HepG2 (cell line): ENCODE measurements around the gene IL1RAPL2. TPM values are rescaled to one million over a fixed set of nuclear protein-coding genes. Genes with fewer than 3 reads are reported as not detected.
A peak's percentile ranks its signal among the peaks of the same experiment; 100 is the strongest.

Experiments
- ATAC-seq: fragments of 200-7000 bp; cut with Tn5 transposase; 3 replicates; pipeline ENCODE4 v1.9.1; 2020; ENCODE audit warnings: mild to moderate bottlenecking, moderate library complexity
- BruUV-seq: library from RNA; stranded (reverse); fragments of 400-500 nt; replicated peaks from 2 replicates; lab custom pipeline; 2021; lab: Mats Ljungman, UMichigan
- CTCF ChIA-PET: fragments of 300-600 bp; formaldehyde crosslinking; extraction: SDS; loops from one replicate; lab custom pipeline; 2021; ENCODE audit warnings: low total read pairs, inconsistent platforms, low intra/inter-chr PET ratio; lab: Yijun Ruan, JAX
- POLR2A ChIA-PET: fragments of 350-600 bp; sonication (Branson Sonifier 250); formaldehyde crosslinking; loops from one replicate; lab custom pipeline; 2020; ENCODE audit warnings: antibody characterized with exemption, inconsistent platforms; lab: Yijun Ruan, JAX
- DNase-seq: peaks from one replicate; pipeline ENCODE4 v3.0.0-alpha.2; 2015; ENCODE audit warnings: low spot score
- FAIRE-seq: peaks from 3 replicates; lab custom pipeline; 2011; peaks lifted over from hg19 to GRCh38; lab: Jason Lieb, UNC
- H2AFZ ChIP-seq: one replicate; pipeline ENCODE4 v1.6.1; 2011; ENCODE audit warnings: low read length, inconsistent platforms
- H3K27ac ChIP-seq: fragments of 300-600 bp; 3 replicates; pipeline ENCODE4 v1.8.0; 2011; ENCODE audit warnings: mixed run types, mild to moderate bottlenecking, mixed read lengths, low read length, inconsistent platforms; ENCODE audit not compliant: insufficient read depth; ENCODE audit errors: extremely low read length
- H3K27me3 ChIP-seq, 2 experiments: fragments of 200-600 bp in 1 of 2; 2 replicates in 1 of 2; 3 replicates in 1 of 2; pipeline versions ENCODE4 v1.6.0 to v1.8.0; 2011; ENCODE audit warnings: low read length in 2 of 2, mild to moderate bottlenecking in 2 of 2, moderate library complexity in 2 of 2, inconsistent platforms in 1 of 2; ENCODE audit not compliant: insufficient read depth in 2 of 2, control insufficient read depth in 1 of 2
- H3K36me3 ChIP-seq, 2 experiments: fragments of 200-600 bp in 1 of 2; replicated peaks in 1 of 2; 2 replicates in 1 of 2; 3 replicates in 1 of 2; pipeline versions ENCODE4 v1.5.1 to v1.8.0; 2011; ENCODE audit warnings: low read length in 2 of 2, inconsistent platforms in 1 of 2; ENCODE audit not compliant: insufficient read depth in 2 of 2, control insufficient read depth in 1 of 2
- H3K4me1 ChIP-seq: 2 replicates; pipeline ENCODE4 v1.5.1; 2012; ENCODE audit warnings: low read length, inconsistent platforms; ENCODE audit not compliant: insufficient read depth
- H3K4me2 ChIP-seq: 2 replicates; pipeline ENCODE4 v1.6.0; 2011; ENCODE audit warnings: low read depth, low read length, inconsistent platforms
- H3K4me3 ChIP-seq, 3 experiments: fragments of 200-600 bp in 1 of 3; sonication (generic), shearing (Covaris generic) in 1 of 3; replicated peaks in 1 of 3; 2 replicates each; pipeline ENCODE4 v1.5.1; 2011 to 2016; ENCODE audit warnings: low read length in 3 of 3, inconsistent platforms in 2 of 3, low read depth in 2 of 3, mild to moderate bottlenecking in 2 of 3, control low read depth in 1 of 3, mixed read lengths in 1 of 3; ENCODE audit not compliant: insufficient read depth in 1 of 3
- H3K79me2 ChIP-seq: one replicate; pipeline ENCODE4 v1.6.1; 2011; ENCODE audit warnings: low read length, inconsistent platforms; ENCODE audit not compliant: insufficient read depth
- H3K9ac ChIP-seq: 2 replicates; pipeline ENCODE4 v1.6.0; 2011; ENCODE audit warnings: mild to moderate bottlenecking, low read depth, low read length, inconsistent platforms; ENCODE audit not compliant: insufficient read depth
- H3K9me3 ChIP-seq: 2 replicates; pipeline ENCODE4 v1.5.1; 2012; ENCODE audit warnings: mild to moderate bottlenecking, low read length
- H4K20me1 ChIP-seq: 2 replicates; pipeline ENCODE4 v1.6.0; 2011; ENCODE audit warnings: inconsistent platforms, mild to moderate bottlenecking, low read length, moderate library complexity; ENCODE audit not compliant: insufficient read depth
- ATF5 ChIP-seq: sonication (generic); formaldehyde crosslinking; IDR thresholded peaks from 2 replicates; pipeline ENCODE4 v1.4.0; 2020; ENCODE audit warnings: mild to moderate bottlenecking, low read depth, missing genetic modification reagents
- STAG1 ChIP-seq: sonication (generic); formaldehyde crosslinking; IDR thresholded peaks from 2 replicates; pipeline ENCODE4 v1.4.0; 2020; ENCODE audit warnings: missing genetic modification reagents
- TCF12 ChIP-seq, 2 experiments: fragments of 450-650 bp in 1 of 2; sonication (generic) in 1 of 2; formaldehyde crosslinking in 1 of 2; IDR thresholded peaks; 2 replicates each; pipeline versions ENCODE4 v1.6.1 to v1.8.0; 2017 to 2022; ENCODE audit warnings: antibody characterized with exemption in 1 of 2, mild to moderate bottlenecking in 1 of 2, missing genetic modification reagents in 1 of 2, moderate library complexity in 1 of 2
- WGBS: methylation state at CpG from one replicate; pipeline ENCODE4 v1.1.6; 2017; ENCODE audit warnings: low lambda C conversion rate; 5-methylcytosine and 5-hydroxymethylcytosine counted together
- in situ Hi-C: cut with HindIII; loops from 2 replicates; pipeline ENCODE4 v1.10.0; 2017; ENCODE audit warnings: low pct_unique_long_range_greater_than_20kb; ENCODE audit not compliant: extremely low pct_ligation_motif_present
- intact Hi-C: fragments of 100-400 bp; cut with micrococcal nuclease; formaldehyde crosslinking; loops from one replicate; pipeline ENCODE4 v1.10.0; 2022; ENCODE audit not compliant: unreplicated experiment
- polyA plus RNA-seq, 8 experiments: library from polyadenylated mRNA; depleted of rRNA in 3 of 8; stranded (reverse) in 7 of 8; unstranded in 1 of 8; fragments of >200 nt; fragmentation: Illumina TruSeq in 4 of 8; extraction: Trizol in 4 of 8; gene quantifications; 2 replicates each; pipeline versions ENCODE4 v1.2.1 to v1.2.3, GENCODE V29; 2011 to 2016; ENCODE audit warnings: low read depth in 4 of 8, missing spikeins in 1 of 8, mixed read lengths in 1 of 8; ENCODE audit not compliant: insufficient read depth in 1 of 8
- total RNA-seq, 5 experiments: library from RNA; depleted of rRNA; stranded (reverse); fragments of >200 nt; fragmentation: Illumina TruSeq; extraction: Trizol; gene quantifications; 2 replicates each; pipeline ENCODE4 v1.2.3, GENCODE V29; 2016; ENCODE audit warnings: low read depth in 1 of 5

Gene IL1RAPL2
- total and polyA plus RNA-seq, 2 of the 13 experiments (the other 11 are each of a cell fraction or from before 2014, with no cell fraction given): not detected

GRCh38 chrX:105701310-105702052 is 1135.5 kb downstream of the IL1RAPL2 start:
- H3K9me3 ChIP-seq: no peaks in the 10 kb centered on the region
- no peaks in the 10 kb centered on the region for H3K79me2 ChIP-seq
- DNase-seq: no peak
- H4K20me1 ChIP-seq: no peaks in the 10 kb centered on the region
- intact Hi-C loops (no loop called here), in situ Hi-C loops (no loop called here)
- no peak overlapping the region for H3K4me3 ChIP-seq
- H2AFZ ChIP-seq: no peak overlapping the region
- no peak overlapping the region for H3K27ac ChIP-seq
- no peaks in the 10 kb centered on the region for H3K4me1 ChIP-seq
- no peak overlapping the region for H3K9ac ChIP-seq
- BruUV-seq: no TSS peak
- FAIRE-seq: peak; percentile 64
- TF ChIP-seq TCF12 (IDR thresholded peaks at IDR 0.05): no peak
- no peak for TF ChIP-seq TCF12 (CRISPR knock-in tag; IDR thresholded peaks at IDR 0.05)
- TF ChIP-seq STAG1 (CRISPR knock-in tag): peak; percentile 25; the same call in 1 of the 2 replicates
- no peak overlapping the region for H3K4me2 ChIP-seq
- no peaks in the 10 kb centered on the region for H3K36me3 ChIP-seq
- ChIA-PET POLR2A (no interaction called here), CTCF (no interaction called here)
- 0% methylated on average over 3 of the region's 3 CpGs for WGBS
- no peaks in the 10 kb centered on the region for H3K27me3 ChIP-seq
- no peak for ATAC-seq

GRCh38 chrX:105703876-105704275 is 1137.9 kb downstream of the IL1RAPL2 start:
- ChIA-PET POLR2A (no interaction called here), CTCF (no interaction called here)
- DNase-seq: no peak
- H3K36me3 ChIP-seq: no peaks in the 10 kb centered on the region
- WGBS: 0% methylated on average over 2 of the region's 2 CpGs
- no peak for TF ChIP-seq ATF5
- H3K4me2 ChIP-seq: no peak overlapping the region
- no peak for ATAC-seq
- H2AFZ ChIP-seq: no peak overlapping the region
- H3K9me3 ChIP-seq: no peaks in the 10 kb centered on the region
- H3K79me2 ChIP-seq: no peaks in the 10 kb centered on the region
- H3K27me3 ChIP-seq: no peaks in the 10 kb centered on the region
- no peak overlapping the region for H3K9ac ChIP-seq
- H3K27ac ChIP-seq: no peak overlapping the region
- no peak for FAIRE-seq
- H3K4me1 ChIP-seq: no peaks in the 10 kb centered on the region
- no peak overlapping the region for H3K4me3 ChIP-seq
- intact Hi-C loops: no loop called here
- no peaks in the 10 kb centered on the region for H4K20me1 ChIP-seq
- in situ Hi-C loops: no loop called here
- no TSS peak for BruUV-seq
